OCI-LY7 (cell line): ENCODE measurements around the gene CBFA2T2. TPM values are rescaled to one million over a fixed set of nuclear protein-coding genes. Genes with fewer than 3 reads are reported as not detected.

Source experiments
- BruUV-seq: library from RNA; stranded (reverse); fragments of 400-500 nt; replicated peaks from 2 replicates; lab custom pipeline; 2021; lab: Mats Ljungman, UMichigan
- CTCF ChIA-PET: fragments of 300-600 bp; sonication (Branson Sonifier 250); formaldehyde crosslinking; loops from one replicate; lab custom pipeline; 2022; ENCODE audit warnings: antibody characterized with exemption; ENCODE audit not compliant: unreplicated experiment; lab: Charles Lee
- POLR2A ChIA-PET: fragments of 300-600 bp; sonication (Branson Sonifier 250); formaldehyde crosslinking; loops from one replicate; lab custom pipeline; 2022; ENCODE audit warnings: antibody characterized with exemption; lab: Charles Lee
- DNase-seq: peaks from one replicate; pipeline ENCODE4 v3.0.0-alpha.2; 2015; ENCODE audit warnings: low spot score
- H2AFZ ChIP-seq: fragments of 200-600 bp; sonication (generic), shearing (Covaris generic); 2 replicates; pipeline ENCODE4 v1.6.1; 2014; ENCODE audit warnings: mild to moderate bottlenecking, antibody characterized with exemption, low read length, moderate library complexity
- H3K27ac ChIP-seq: fragments of 200-600 bp; sonication (generic); 2 replicates; pipeline ENCODE4 v1.5.1; 2014; ENCODE audit warnings: mixed run types, low read depth, mild to moderate bottlenecking, moderate library complexity, low read length, inconsistent platforms; ENCODE audit not compliant: poor library complexity, severe bottlenecking
- H3K36me3 ChIP-seq: fragments of 200-600 bp; sonication (generic); 2 replicates; pipeline ENCODE4 v1.6.1; 2014; ENCODE audit warnings: mild to moderate bottlenecking, antibody characterized with exemption, low read length, moderate library complexity, mixed read lengths; ENCODE audit not compliant: insufficient read depth
- H3K4me1 ChIP-seq: fragments of 200-600 bp; sonication (generic); 2 replicates; pipeline ENCODE4 v1.5.1; 2014; ENCODE audit warnings: mild to moderate bottlenecking, low read length; ENCODE audit not compliant: insufficient read depth, poor library complexity, severe bottlenecking
- H3K4me2 ChIP-seq: fragments of 200-600 bp; sonication (generic); 2 replicates; pipeline ENCODE4 v1.6.1; 2014; ENCODE audit warnings: mild to moderate bottlenecking, low read length
- H3K4me3 ChIP-seq: fragments of 200-600 bp; sonication (generic); 2 replicates; pipeline ENCODE4 v1.5.1; 2014; ENCODE audit warnings: mild to moderate bottlenecking, low read depth, low read length; ENCODE audit not compliant: poor library complexity, severe bottlenecking
- H3K79me2 ChIP-seq: fragments of 200-600 bp; sonication (generic); 2 replicates; pipeline ENCODE4 v1.6.1; 2016; ENCODE audit warnings: low read depth, mild to moderate bottlenecking, low read length, moderate library complexity, mixed read lengths; ENCODE audit not compliant: insufficient read depth
- H3K9me2 ChIP-seq: fragments of 200-600 bp; sonication (generic); 2 replicates; pipeline ENCODE4 v1.6.1; 2016; ENCODE audit warnings: mild to moderate bottlenecking, low read length, mixed read lengths; ENCODE audit not compliant: insufficient read depth
- H3K9me3 ChIP-seq: fragments of 200-600 bp; sonication (generic); 2 replicates; pipeline ENCODE4 v1.6.1; 2014; ENCODE audit warnings: mild to moderate bottlenecking, mixed run types, low read length, mixed read lengths
- H4K20me1 ChIP-seq: fragments of 200-600 bp; sonication (generic); 2 replicates; pipeline ENCODE4 v1.6.1; 2014; ENCODE audit warnings: mild to moderate bottlenecking, antibody characterized with exemption, low read length, moderate library complexity, mixed read lengths; ENCODE audit not compliant: insufficient read depth
- EZH2phosphoT487 ChIP-seq: fragments of 200-600 bp; sonication (generic); IDR thresholded peaks from 2 replicates; pipeline ENCODE4 v1.6.1; 2018; ENCODE audit warnings: low read depth, borderline replicate concordance, mild to moderate bottlenecking, mixed run types, antibody characterized with exemption, low read length, moderate library complexity, mixed read lengths
- intact Hi-C: fragments of 100-400 bp; cut with micrococcal nuclease; formaldehyde crosslinking; loops from one replicate; pipeline ENCODE4 v1.10.0; 2022; ENCODE audit not compliant: unreplicated experiment
- total RNA-seq, 2 experiments: library from RNA; depleted of rRNA in 1 of 2; stranded (reverse); fragments of >200 nt in 1 of 2; shearing (Covaris generic) in 1 of 2; gene quantifications; 2 replicates each; pipeline ENCODE4 v1.2.3, GENCODE V29; 2014 to 2022
- TF ChIP-seq, protein P1 (sequence below): fragments of 200-600 bp; sonication (generic); conservative IDR thresholded peaks from 2 replicates; pipeline ENCODE4 v1.5.1; 2014; ENCODE audit warnings: mild to moderate bottlenecking, antibody characterized with exemption, low read length, moderate library complexity, mixed read lengths

Gene CBFA2T2
- total RNA-seq, 2 experiments from 2014 or later, result 20.7 to 32.9 TPM

DNA sequence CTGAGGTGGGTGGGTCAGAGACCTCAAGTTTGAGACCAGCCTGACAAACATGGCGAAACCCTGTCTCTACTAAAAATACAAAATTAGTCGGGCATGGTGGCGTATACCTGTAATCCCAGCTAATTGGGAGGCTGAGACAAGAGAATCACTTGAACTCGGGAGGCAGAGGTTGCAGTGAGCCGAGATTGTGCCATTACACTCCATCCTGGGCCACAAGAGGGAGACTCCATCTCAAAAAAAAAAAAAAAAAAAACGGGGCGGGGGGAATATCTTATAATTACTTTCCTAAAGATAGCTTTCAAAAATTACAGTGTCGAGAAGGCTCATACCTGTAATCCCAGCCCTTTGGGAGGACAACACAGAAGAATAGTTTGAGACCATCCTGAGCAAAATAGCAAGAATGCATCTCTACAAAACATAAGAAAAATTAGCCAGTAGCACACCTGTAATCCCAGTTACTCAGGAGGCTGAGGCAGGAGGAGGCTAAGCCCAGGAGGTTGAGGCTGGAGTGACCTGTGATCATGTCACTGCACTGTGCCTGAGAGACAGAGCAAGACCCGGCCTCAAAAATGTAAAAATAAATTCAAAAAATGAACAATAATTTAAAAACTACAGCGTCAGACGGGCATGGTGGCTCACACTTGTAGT is 25.8 kb downstream of the CBFA2T2 start:
- Histone ChIP-seq H3K36me3 (peaks cover 8% of the 10 kb centered on the region; the same call in 1 of the 2 replicates), H3K79me2 (peaks cover 88% of the 10 kb centered on the region), H2AFZ (no peak overlapping the region), H3K4me1 (peaks cover 38% of the 10 kb centered on the region), H3K9me3 (no peaks in the 10 kb centered on the region), H3K4me3 (no peak overlapping the region), H4K20me1 (no peaks in the 10 kb centered on the region), H3K4me2 (no peak overlapping the region), H3K27ac (no peak overlapping the region), H3K9me2 (no peaks in the 10 kb centered on the region)
- BruUV-seq, result no TSS peak
- ChIA-PET POLR2A (interaction anchor here (2.4 kb wide), 1 partner anchor 9 kb away, joined by 5 read pairs; no protein-coding TSS in a partner anchor), CTCF (no interaction called here)
- TF ChIP-seq EZH2phosphoT487, result no peak
- TF ChIP-seq, protein P1, sequence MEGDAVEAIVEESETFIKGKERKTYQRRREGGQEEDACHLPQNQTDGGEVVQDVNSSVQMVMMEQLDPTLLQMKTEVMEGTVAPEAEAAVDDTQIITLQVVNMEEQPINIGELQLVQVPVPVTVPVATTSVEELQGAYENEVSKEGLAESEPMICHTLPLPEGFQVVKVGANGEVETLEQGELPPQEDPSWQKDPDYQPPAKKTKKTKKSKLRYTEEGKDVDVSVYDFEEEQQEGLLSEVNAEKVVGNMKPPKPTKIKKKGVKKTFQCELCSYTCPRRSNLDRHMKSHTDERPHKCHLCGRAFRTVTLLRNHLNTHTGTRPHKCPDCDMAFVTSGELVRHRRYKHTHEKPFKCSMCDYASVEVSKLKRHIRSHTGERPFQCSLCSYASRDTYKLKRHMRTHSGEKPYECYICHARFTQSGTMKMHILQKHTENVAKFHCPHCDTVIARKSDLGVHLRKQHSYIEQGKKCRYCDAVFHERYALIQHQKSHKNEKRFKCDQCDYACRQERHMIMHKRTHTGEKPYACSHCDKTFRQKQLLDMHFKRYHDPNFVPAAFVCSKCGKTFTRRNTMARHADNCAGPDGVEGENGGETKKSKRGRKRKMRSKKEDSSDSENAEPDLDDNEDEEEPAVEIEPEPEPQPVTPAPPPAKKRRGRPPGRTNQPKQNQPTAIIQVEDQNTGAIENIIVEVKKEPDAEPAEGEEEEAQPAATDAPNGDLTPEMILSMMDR, result peak; percentile 80
- intact Hi-C loops, result loop anchor here (1.0 to 2.0 kb wide), 2 partner anchors 53 to 138 kb away; no protein-coding TSS in a partner anchor
- DNase-seq, result peak; percentile 38

DNA sequence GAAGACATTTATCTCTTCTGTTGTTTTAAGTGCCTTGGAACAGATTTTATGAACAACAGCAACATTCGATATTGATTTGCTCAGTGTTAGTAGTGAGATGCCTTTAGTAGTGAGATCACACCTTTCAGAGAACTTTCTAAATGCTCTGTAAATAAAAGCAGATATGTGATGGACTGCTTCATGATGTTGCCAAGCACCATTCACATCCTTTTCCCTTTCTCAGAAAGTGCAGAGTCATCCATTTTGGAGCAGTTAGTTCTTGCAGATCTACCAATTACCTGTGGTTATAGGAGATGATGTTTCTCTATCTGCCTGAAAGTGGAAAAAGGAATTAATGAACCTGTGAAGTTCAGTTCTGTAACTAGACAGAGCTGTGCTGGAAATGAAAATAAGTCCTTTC is 27.0 kb downstream of the CBFA2T2 start:
- intact Hi-C loops, result loop anchor here (2.0 kb wide), 1 partner anchor 52 kb away; no protein-coding TSS in a partner anchor
- peaks cover 92% of the 10 kb centered on the region for H3K79me2 ChIP-seq
- POLR2A ChIA-PET, result interaction anchor here (0.7 to 2.4 kb wide), 7 partner anchors 11 to 151 kb away, joined by 3 to 7 read pairs (median 4); no protein-coding TSS in a partner anchor

More for the DNA sequence above, 27.0 kb downstream of the CBFA2T2 start:
- Histone ChIP-seq H4K20me1 (0 out of 2 replicates have a peak, but pooled peaks cover 4% of the 10 kb centered on the region), H3K4me3 (no peak overlapping the region), H3K9me2 (no peaks in the 10 kb centered on the region), H3K27ac (peak overlapping the region; percentile 27), H2AFZ (no peak overlapping the region), H3K9me3 (no peaks in the 10 kb centered on the region), H3K4me2 (peak overlapping the region; percentile 16; the same call in 1 of the 2 replicates), H3K4me1 (peaks cover 43% of the 10 kb centered on the region), H3K36me3 (peaks cover 7% of the 10 kb centered on the region; the same call in 1 of the 2 replicates)
- BruUV-seq, result TSS peak; percentile 23
- TF ChIP-seq EZH2phosphoT487, result no peak
- TF ChIP-seq, protein P1, result no peak
- CTCF ChIA-PET, result no interaction called here
- DNase-seq, result peak; percentile 22
